ENCODE results near the gene POMGNT1.

Gene POMGNT1

DNA sequence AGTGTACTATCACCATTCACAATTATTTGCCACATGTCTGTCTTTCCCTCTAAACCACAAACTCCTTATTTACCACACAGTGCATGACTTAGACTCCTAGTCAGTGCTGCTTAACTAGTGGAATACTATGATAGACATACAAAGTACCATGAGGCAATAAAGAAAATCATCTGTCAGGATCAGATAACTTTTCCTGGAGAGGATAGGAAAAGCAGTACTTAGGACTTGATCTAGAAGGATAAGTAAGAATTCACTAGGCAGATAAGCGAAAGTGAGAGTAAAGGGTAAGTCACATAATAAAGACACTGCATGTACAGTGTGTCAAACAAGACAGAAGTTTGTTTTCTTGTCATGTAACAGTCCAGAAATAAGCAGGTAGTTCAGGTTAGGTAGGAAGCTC lies 44.5 kb downstream of the POMGNT1 start:
- Histone ChIP-seq H3K4me1 (ENCODE audit: control insufficient read depth, insufficient read depth, low read length) (no peaks in the 10 kb centered on the region), H3K4me3 (ENCODE audit: low read depth, low read length) (no peak overlapping the region), H3K27ac (ENCODE audit: extremely low read depth, low read depth, low read length) (no peak overlapping the region), H3K9me3 (ENCODE audit: control insufficient read depth, insufficient read depth, low read depth, low read length) (no peaks in the 10 kb centered on the region), H3K36me3 (ENCODE audit: control insufficient read depth in 2 of 2, insufficient read depth in 1 of 2, low read length in 2 of 2) (no peaks in the 10 kb centered on the region)
- no peak for TF ChIP-seq ZNF138 (tag by site-specific recombination; IDR thresholded peaks at IDR 0.05; ENCODE audit: borderline replicate concordance)
- no peak for TF ChIP-seq ZNF155 (tag by site-specific recombination; IDR thresholded peaks at IDR 0.05)
- TF ChIP-seq SETDB1 (IDR thresholded peaks at IDR 0.05; ENCODE audit: insufficient read length, low read length) = peak; percentile 41
- TF ChIP-seq PRDM1 (tag by site-specific recombination; IDR thresholded peaks at IDR 0.05) = peak; percentile 76
- no peak for TF ChIP-seq BCL11B (tag by site-specific recombination; IDR thresholded peaks at IDR 0.05; ENCODE audit: low read depth)
- peak; percentile 88 for TF ChIP-seq ZNF791 (tag by site-specific recombination; IDR thresholded peaks at IDR 0.05)
- ChIA-PET CTCF (interaction anchor here (0.6 to 0.8 kb wide), 2 partner anchors 17 to 116 kb away, joined by 3 read pairs; no protein-coding TSS in a partner anchor), POLR2A (interaction anchor here (2.1 kb wide), 1 partner anchor 22 kb away, joined by 6 read pairs; the partner anchor contains the start of gene PIK3R3)

GRCh38 chr1:46153228-46153627 lies 45.0 kb downstream of the POMGNT1 start:
- ChIA-PET POLR2A (interaction anchor here (2.1 kb wide), 1 partner anchor 21 kb away, joined by 6 read pairs; the partner anchor contains the start of gene PIK3R3), CTCF (interaction anchor here (0.5 kb wide), 1 partner anchor 120 kb away, joined by 4 read pairs; no protein-coding TSS in a partner anchor)
- Histone ChIP-seq H3K9me3 (ENCODE audit: control insufficient read depth, insufficient read depth, low read depth, low read length) (no peaks in the 10 kb centered on the region), H3K36me3 (ENCODE audit: control insufficient read depth in 2 of 2, insufficient read depth in 1 of 2, low read length in 2 of 2) (no peaks in the 10 kb centered on the region), H3K4me3 (ENCODE audit: low read depth, low read length) (no peak overlapping the region), H3K27ac (ENCODE audit: extremely low read depth, low read depth, low read length) (no peak overlapping the region), H3K4me1 (ENCODE audit: control insufficient read depth, insufficient read depth, low read length) (no peaks in the 10 kb centered on the region)
- TF ChIP-seq ZFP41 (tag by site-specific recombination; IDR thresholded peaks at IDR 0.05; ENCODE audit: borderline replicate concordance) (no peak), ZNF747 (tag by site-specific recombination; IDR thresholded peaks at IDR 0.05) (no peak), ZNF48 (tag by site-specific recombination; IDR thresholded peaks at IDR 0.05) (no peak), ZNF350 (tag by site-specific recombination; IDR thresholded peaks at IDR 0.05) (no peak), IKZF3 (tag by site-specific recombination; IDR thresholded peaks at IDR 0.05) (no peak), YY2 (tag by site-specific recombination; IDR thresholded peaks at IDR 0.05) (no peak), ZNF121 (tag by site-specific recombination; IDR thresholded peaks at IDR 0.05) (no peak), ZIC2 (tag by site-specific recombination; IDR thresholded peaks at IDR 0.05) (no peak), ZNF791 (tag by site-specific recombination; IDR thresholded peaks at IDR 0.05) (no peak), ZNF335 (tag by site-specific recombination; conservative IDR thresholded peaks at IDR 0.05) (no peak), FEZF1 (tag by site-specific recombination; IDR thresholded peaks at IDR 0.05) (no peak), ZNF140 (tag by site-specific recombination; IDR thresholded peaks at IDR 0.05) (no peak), ZBTB8A (tag by site-specific recombination; IDR thresholded peaks at IDR 0.05) (no peak), ZFHX2 (tag by site-specific recombination; conservative IDR thresholded peaks at IDR 0.05) (no peak)
- TF ChIP-seq, protein P1, sequence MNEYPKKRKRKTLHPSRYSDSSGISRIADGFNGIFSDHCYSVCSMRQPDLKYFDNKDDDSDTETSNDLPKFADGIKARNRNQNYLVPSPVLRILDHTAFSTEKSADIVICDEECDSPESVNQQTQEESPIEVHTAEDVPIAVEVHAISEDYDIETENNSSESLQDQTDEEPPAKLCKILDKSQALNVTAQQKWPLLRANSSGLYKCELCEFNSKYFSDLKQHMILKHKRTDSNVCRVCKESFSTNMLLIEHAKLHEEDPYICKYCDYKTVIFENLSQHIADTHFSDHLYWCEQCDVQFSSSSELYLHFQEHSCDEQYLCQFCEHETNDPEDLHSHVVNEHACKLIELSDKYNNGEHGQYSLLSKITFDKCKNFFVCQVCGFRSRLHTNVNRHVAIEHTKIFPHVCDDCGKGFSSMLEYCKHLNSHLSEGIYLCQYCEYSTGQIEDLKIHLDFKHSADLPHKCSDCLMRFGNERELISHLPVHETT (tag by site-specific recombination; IDR thresholded peaks at IDR 0.05) = no peak

DNA sequence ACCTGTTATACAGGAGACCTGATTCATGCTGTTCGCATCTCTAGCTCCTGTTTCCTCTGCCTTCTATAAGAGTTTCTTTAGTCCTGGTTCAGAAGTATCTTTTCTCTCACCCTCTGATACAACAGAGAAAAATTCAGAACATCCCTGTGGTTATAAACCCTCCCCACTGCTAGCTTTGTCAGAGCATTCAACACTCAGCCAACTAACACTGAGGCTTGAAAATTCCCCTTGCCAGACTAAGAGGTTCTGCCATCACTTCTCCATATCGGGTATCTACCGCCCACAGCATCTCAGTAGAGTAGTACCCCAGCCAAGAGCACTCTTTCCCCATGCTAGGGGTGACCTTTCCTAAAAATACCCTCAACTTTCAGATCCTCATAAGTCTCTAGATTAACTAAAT lies 46.2 kb downstream of the POMGNT1 start:
- H3K4me1 ChIP-seq (ENCODE audit: control insufficient read depth, insufficient read depth, low read length) = no peaks in the 10 kb centered on the region
- POLR2A ChIA-PET = no interaction called here
- H3K27ac ChIP-seq (ENCODE audit: extremely low read depth, low read depth, low read length) = no peak overlapping the region
- no peaks in the 10 kb centered on the region for H3K36me3 ChIP-seq (ENCODE audit: control insufficient read depth in 2 of 2, insufficient read depth in 1 of 2, low read length in 2 of 2)
- no peak overlapping the region for H3K4me3 ChIP-seq (ENCODE audit: low read depth, low read length)
- no peaks in the 10 kb centered on the region for H3K9me3 ChIP-seq (ENCODE audit: control insufficient read depth, insufficient read depth, low read depth, low read length)
- CTCF ChIA-PET = no interaction called here
- TF ChIP-seq ZNF114 (tag by site-specific recombination; IDR thresholded peaks at IDR 0.05) = no peak
- no peak for TF ChIP-seq PATZ1 (tag by site-specific recombination; IDR thresholded peaks at IDR 0.05)
- TF ChIP-seq ZNF521 (tag by site-specific recombination; IDR thresholded peaks at IDR 0.05) = no peak
- no peak for TF ChIP-seq BCL11B (tag by site-specific recombination; IDR thresholded peaks at IDR 0.05; ENCODE audit: low read depth)
- no peak for TF ChIP-seq ZNF488 (tag by site-specific recombination; IDR thresholded peaks at IDR 0.05)
- no peak for TF ChIP-seq ZNF239 (tag by site-specific recombination; IDR thresholded peaks at IDR 0.05)
- TF ChIP-seq MYNN (tag by site-specific recombination; IDR thresholded peaks at IDR 0.05; ENCODE audit: borderline replicate concordance) = no peak
- TF ChIP-seq SP3 (tag by site-specific recombination; IDR thresholded peaks at IDR 0.05) = no peak
- no peak for TF ChIP-seq ZNF585B (tag by site-specific recombination; IDR thresholded peaks at IDR 0.05)
- no peak for TF ChIP-seq ZNF211 (tag by site-specific recombination; IDR thresholded peaks at IDR 0.05; ENCODE audit: low read depth)
